Neutrophil (primary cell): ENCODE data around the gene RFK.

Source experiments
- H3K27ac ChIP-seq: fragments of 200-600 bp; sonication (generic); 2 replicates; pipeline ENCODE4 v1.5.1; 2016; ENCODE audit warnings: mild to moderate bottlenecking, moderate library complexity
- H3K27me3 ChIP-seq: fragments of 200-600 bp; sonication (generic); 2 replicates; pipeline ENCODE4 v1.6.0; 2016; ENCODE audit warnings: mild to moderate bottlenecking
- H3K36me3 ChIP-seq: fragments of 200-600 bp; sonication (generic); 2 replicates; pipeline ENCODE4 v1.5.1; 2017
- H3K4me1 ChIP-seq, 2 experiments: fragments of 200-600 bp in 1 of 2; sonication (generic) in 1 of 2; 1 replicate in 1 of 2; 2 replicates in 1 of 2; pipeline versions ENCODE4 v1.5.1 to v1.6.1; 2013 to 2016; ENCODE audit warnings: low read depth in 1 of 2, low read length in 1 of 2, mild to moderate bottlenecking in 1 of 2, moderate library complexity in 1 of 2; ENCODE audit not compliant: control insufficient read depth in 1 of 2, insufficient read depth in 1 of 2
- H3K4me3 ChIP-seq, 2 experiments: fragments of 200-600 bp in 1 of 2; sonication (generic) in 1 of 2; 1 replicate in 1 of 2; 2 replicates in 1 of 2; pipeline ENCODE4 v1.5.1; 2013 to 2016; ENCODE audit warnings: low read depth in 1 of 2, low read length in 1 of 2, mild to moderate bottlenecking in 1 of 2, moderate library complexity in 1 of 2
- H3K9me3 ChIP-seq: fragments of 200-600 bp; sonication (generic); 2 replicates; pipeline ENCODE4 v1.5.1; 2016
- TF ChIP-seq, protein P1 (sequence below): fragments of 200-600 bp; sonication (generic); IDR thresholded peaks from 2 replicates; pipeline ENCODE4 v1.5.1; 2016; ENCODE audit warnings: antibody characterized with exemption

The RFK gene

DNA sequence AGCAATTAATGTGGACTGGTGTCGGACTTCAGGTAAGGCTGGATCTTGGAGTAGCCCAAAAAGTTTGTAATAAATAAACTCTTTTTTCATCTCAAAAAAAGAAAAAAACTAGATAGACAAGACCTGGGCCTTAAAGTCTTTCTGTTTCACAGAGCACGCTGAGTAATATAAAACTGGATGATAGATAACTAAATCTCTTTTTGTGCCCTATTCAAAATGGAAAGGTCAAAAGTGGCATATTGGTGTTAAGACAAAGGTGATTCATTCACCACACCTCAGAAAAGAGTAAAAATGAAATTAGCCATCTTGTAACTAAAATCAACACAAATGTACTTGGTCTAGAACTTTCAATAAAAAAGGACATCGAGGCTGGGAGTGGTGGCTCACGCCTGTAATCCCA, 30.3 kb upstream of the RFK start:
- H3K4me3 ChIP-seq: no peak overlapping the region
- H3K27ac ChIP-seq: no peak overlapping the region
- TF ChIP-seq, protein P1, sequence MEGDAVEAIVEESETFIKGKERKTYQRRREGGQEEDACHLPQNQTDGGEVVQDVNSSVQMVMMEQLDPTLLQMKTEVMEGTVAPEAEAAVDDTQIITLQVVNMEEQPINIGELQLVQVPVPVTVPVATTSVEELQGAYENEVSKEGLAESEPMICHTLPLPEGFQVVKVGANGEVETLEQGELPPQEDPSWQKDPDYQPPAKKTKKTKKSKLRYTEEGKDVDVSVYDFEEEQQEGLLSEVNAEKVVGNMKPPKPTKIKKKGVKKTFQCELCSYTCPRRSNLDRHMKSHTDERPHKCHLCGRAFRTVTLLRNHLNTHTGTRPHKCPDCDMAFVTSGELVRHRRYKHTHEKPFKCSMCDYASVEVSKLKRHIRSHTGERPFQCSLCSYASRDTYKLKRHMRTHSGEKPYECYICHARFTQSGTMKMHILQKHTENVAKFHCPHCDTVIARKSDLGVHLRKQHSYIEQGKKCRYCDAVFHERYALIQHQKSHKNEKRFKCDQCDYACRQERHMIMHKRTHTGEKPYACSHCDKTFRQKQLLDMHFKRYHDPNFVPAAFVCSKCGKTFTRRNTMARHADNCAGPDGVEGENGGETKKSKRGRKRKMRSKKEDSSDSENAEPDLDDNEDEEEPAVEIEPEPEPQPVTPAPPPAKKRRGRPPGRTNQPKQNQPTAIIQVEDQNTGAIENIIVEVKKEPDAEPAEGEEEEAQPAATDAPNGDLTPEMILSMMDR: no peak
- H3K36me3 ChIP-seq: no peaks in the 10 kb centered on the region
- H3K9me3 ChIP-seq: no peaks in the 10 kb centered on the region
- H3K27me3 ChIP-seq: no peaks in the 10 kb centered on the region
- H3K4me1 ChIP-seq: no peaks in the 10 kb centered on the region

DNA sequence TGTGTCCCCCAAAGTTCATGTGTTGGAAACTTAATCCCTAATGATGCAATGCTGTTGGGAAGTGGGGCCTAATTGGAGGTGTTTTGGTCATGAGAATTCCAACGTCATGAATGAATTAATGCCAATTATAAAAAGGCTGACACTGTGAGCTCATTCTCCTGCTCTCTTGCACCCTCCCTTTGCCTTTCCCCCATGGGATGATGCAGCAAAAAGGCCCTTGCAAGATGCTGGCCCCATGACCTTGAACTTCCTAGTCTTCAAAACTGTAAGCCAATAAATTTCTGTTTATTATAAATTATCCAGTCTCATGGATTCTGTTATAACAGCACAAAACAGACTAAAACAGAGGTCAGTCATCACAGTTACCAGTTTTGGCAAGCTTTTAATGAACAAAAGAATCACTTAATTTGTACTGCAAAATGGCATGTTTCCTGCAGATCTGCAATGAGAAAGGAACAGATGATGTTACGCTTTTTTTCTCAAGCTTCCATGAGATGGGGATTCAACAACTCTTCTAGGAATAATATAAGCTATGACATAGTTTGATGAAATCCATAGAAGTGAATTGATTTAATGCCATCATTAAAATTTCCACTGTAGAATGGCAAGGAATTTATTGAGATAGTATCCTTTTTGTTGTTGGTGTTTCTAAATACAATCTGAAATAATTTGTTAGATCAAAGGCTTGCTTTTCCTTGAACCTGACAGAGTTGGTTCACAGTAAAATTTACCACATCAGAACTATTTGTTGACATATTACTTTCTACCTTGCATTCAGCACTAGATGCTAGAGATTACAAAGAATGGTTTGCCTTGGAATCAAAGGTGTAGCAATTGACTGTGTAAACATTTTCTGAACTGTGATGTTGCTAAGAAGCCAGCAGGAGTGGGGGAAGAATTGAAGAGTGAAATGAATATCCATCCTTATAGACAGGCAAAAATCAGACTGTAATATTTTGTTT, 29.3 kb upstream of the RFK start:
- no peak overlapping the region for H3K4me3 ChIP-seq
- no peak overlapping the region for H3K27ac ChIP-seq
- H3K9me3 ChIP-seq: no peaks in the 10 kb centered on the region
- TF ChIP-seq, protein P1: no peak
- H3K4me1 ChIP-seq: no peaks in the 10 kb centered on the region
- no peaks in the 10 kb centered on the region for H3K27me3 ChIP-seq
- H3K36me3 ChIP-seq: no peaks in the 10 kb centered on the region

DNA sequence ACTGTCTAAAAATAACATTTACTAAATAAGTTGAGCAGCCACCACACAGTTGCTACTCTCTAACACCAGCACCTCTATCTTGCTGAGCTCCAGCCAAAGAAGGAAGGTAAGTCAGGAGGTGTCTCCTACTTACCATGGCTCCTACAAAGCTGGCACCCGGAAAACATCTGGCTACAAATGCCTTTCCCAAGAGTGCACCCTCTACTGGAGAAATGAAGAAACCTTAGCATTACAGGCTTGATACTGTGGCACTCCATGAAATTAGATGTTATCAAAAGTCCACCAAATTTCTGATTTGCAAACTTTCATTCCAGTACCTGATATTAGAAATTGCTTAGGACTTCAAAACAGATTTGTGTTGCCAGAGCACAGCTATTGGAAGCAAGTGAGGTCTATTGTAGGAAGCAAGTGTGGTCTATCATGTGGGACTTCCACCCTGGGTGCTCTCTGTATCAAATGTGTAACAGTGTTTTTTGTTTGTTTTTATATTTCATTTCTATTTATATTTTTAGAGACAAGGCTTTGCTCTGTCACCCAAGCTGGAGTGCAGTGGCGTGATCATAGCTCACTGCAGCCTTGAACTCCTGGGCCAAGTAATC, 25.7 kb upstream of the RFK start:
- no peaks in the 10 kb centered on the region for H3K9me3 ChIP-seq
- TF ChIP-seq, protein P1: no peak
- no peak overlapping the region for H3K27ac ChIP-seq
- H3K4me3 ChIP-seq: no peak overlapping the region
- no peaks in the 10 kb centered on the region for H3K36me3 ChIP-seq
- no peaks in the 10 kb centered on the region for H3K27me3 ChIP-seq
- H3K4me1 ChIP-seq: no peaks in the 10 kb centered on the region

DNA sequence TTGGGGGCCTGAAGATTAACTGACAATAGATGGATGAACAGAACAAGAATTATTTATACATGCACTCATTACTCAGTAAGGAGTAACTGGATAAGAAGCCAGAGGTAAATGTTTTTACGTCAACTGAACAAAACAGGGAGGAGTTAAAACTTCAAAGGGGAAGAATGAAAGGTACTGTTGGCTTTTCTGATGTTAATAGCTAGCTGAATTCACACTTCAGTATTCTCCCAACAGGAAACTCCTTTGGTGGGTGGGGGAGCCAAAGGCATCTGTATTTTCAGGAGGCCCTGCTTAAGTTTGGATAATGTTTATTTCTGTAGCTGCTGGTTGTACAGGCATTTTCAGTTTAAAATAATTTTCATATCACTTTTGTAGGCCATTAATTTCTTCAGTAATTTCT, 23.2 kb upstream of the RFK start:
- no peak overlapping the region for H3K27ac ChIP-seq
- H3K4me3 ChIP-seq: no peak overlapping the region
- no peaks in the 10 kb centered on the region for H3K4me1 ChIP-seq
- TF ChIP-seq, protein P1: no peak
- no peaks in the 10 kb centered on the region for H3K9me3 ChIP-seq
- no peaks in the 10 kb centered on the region for H3K27me3 ChIP-seq
- no peaks in the 10 kb centered on the region for H3K36me3 ChIP-seq

DNA sequence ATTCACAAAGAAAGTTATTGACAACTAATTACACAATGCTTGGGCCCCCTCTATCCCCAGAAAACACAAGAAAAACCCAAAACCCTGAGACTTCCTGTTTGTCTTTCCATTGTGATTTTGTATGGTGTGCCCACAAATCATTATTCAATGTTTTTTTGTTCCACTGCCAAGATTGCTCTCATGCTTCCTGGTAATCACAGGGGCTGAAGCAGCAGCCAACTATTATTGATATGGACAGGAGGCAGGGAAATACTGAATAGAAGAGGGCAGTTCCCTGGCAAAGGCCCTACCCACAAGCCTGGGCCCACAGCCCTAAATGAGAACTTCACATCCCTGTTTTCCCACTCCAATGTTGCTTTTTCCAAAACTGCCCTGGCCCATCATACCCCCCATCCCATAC, 21.5 kb upstream of the RFK start:
- Histone ChIP-seq H3K4me3 (no peak overlapping the region), H3K9me3 (no peaks in the 10 kb centered on the region), H3K27me3 (no peaks in the 10 kb centered on the region), H3K36me3 (no peaks in the 10 kb centered on the region), H3K4me1 (no peaks in the 10 kb centered on the region), H3K27ac (no peak overlapping the region)
- TF ChIP-seq, protein P1: no peak
